Ectodermal cell (in vitro differentiated cells): ENCODE measurements around the gene FMO2.

Experiments used
- H3K27ac ChIP-seq: 2 replicates; pipeline ENCODE4 v1.7.0; 2013; ENCODE audit warnings: mild to moderate bottlenecking, low read depth, low read length; ENCODE audit not compliant: insufficient read depth, poor library complexity, severe bottlenecking
- H3K27me3 ChIP-seq: 2 replicates; pipeline ENCODE4 v1.7.0; 2013; ENCODE audit warnings: mild to moderate bottlenecking, low read length; ENCODE audit not compliant: insufficient read depth, control insufficient read depth, poor library complexity, severe bottlenecking
- H3K36me3 ChIP-seq: one replicate; pipeline ENCODE4 v1.7.0; 2013; ENCODE audit warnings: low read length; ENCODE audit not compliant: control insufficient read depth, insufficient read depth
- H3K4me1 ChIP-seq: one replicate; pipeline ENCODE4 v1.7.0; 2013; ENCODE audit warnings: low read length; ENCODE audit not compliant: control insufficient read depth, insufficient read depth
- H3K4me3 ChIP-seq: 2 replicates; pipeline ENCODE4 v1.7.0; 2013; ENCODE audit warnings: low read depth, low read length, control low read depth; ENCODE audit not compliant: insufficient read depth
- H3K9me3 ChIP-seq: 2 replicates; pipeline ENCODE4 v1.7.0; 2013; ENCODE audit warnings: mild to moderate bottlenecking, low read length, moderate library complexity; ENCODE audit not compliant: control insufficient read depth
- WGBS, 2 experiments: methylation state at CpG; one replicate each; pipeline ENCODE4 v1.1.7; 2013; ENCODE audit warnings: missing lambda C conversion rate in 2 of 2; 5-methylcytosine and 5-hydroxymethylcytosine counted together

Gene FMO2

DNA sequence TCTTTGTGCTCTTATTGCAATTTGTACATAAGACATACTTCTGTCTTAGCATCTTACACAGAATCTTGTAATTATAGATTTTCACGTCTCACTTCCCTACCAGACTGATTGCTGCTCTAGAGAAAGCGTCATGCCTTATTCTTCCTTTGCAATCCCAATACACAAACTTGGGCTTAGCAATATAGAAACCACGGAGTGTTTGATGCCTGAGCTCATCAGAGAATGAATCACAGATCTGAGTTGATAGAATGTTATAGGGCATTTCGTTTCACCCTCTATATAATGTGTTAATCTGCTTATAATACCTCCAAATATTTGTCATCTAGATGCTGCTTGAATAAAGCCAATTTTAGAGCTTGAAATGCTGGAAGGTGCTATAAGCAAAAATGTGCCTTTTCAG is 69.8 kb downstream of the FMO2 start:
- no peak overlapping the region for H3K4me3 ChIP-seq
- H3K27me3 ChIP-seq: peaks cover 7% of the 10 kb centered on the region
- H3K4me1 ChIP-seq: peaks cover 24% of the 10 kb centered on the region
- no peak overlapping the region for H3K27ac ChIP-seq
- WGBS, 2 experiments: 95 to 97% methylated on average over 2 to 4 of the region's 4 CpGs
- H3K36me3 ChIP-seq: no peaks in the 10 kb centered on the region
- no peaks in the 10 kb centered on the region for H3K9me3 ChIP-seq

DNA sequence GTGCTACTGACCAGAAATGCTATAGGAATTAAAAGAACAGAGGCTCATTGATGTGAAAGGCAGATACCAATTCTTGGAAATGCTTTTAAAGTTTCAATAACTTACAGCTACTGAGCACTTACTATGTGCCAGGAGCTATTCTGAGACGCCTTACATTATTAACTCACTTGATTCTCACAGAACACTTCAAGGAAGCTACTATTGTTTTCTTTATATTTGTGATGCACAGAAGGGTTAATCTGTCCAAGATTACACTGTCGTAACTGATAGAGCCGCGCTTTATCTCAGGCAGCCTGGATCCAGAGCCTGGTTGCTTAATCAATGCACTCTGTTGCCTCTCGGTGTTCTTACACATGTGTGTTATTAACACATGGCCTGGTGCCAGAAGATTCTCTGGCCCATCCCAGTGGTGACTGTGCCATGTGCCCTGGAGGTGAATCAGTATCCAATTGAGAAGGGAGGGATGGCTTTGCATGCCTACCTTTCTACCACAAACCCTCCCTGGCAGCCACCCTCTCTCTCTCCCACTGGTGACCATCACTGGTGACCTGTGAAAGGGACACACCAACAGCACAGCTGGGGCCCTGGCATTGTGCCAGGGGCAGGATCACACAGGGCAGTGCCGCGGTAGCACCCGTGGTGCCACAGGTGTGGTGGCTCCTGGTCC is 72.0 kb downstream of the FMO2 start:
- Histone ChIP-seq H3K4me3 (no peak overlapping the region), H3K27me3 (no peaks in the 10 kb centered on the region), H3K27ac (no peak overlapping the region), H3K9me3 (no peaks in the 10 kb centered on the region), H3K36me3 (no peaks in the 10 kb centered on the region), H3K4me1 (peaks cover 26% of the 10 kb centered on the region)
- 93 to 94% methylated on average over 8 of the region's 8 CpGs for WGBS, 2 experiments

DNA sequence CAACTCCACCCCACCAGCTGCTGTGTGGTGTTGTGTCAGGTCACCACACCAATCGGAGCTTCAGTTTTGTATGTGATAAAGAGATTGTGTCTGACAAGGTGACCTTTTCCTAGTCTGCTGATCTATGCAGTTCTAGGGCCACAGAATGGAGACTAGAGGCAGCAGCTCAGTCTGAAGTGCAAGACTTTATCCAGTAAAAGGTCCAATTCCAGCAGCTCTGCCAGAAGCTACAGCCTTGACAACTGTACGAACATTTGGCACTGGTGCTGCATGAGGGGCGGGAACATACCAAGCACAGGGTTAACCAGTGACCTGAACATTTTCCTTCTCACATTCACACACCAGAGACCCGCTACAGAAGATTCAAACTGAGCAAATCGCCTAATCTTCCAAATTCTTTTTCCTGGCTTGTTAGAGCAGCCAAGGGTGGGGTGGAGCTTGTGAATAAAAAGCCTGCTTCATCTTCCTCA is 72.5 kb downstream of the FMO2 start:
- Histone ChIP-seq H3K9me3 (no peaks in the 10 kb centered on the region), H3K4me3 (no peak overlapping the region), H3K4me1 (peaks cover 26% of the 10 kb centered on the region), H3K36me3 (no peaks in the 10 kb centered on the region), H3K27me3 (no peaks in the 10 kb centered on the region), H3K27ac (no peak overlapping the region)
- 87 to 96% methylated on average over 5 of the region's 5 CpGs for WGBS, 2 experiments

DNA sequence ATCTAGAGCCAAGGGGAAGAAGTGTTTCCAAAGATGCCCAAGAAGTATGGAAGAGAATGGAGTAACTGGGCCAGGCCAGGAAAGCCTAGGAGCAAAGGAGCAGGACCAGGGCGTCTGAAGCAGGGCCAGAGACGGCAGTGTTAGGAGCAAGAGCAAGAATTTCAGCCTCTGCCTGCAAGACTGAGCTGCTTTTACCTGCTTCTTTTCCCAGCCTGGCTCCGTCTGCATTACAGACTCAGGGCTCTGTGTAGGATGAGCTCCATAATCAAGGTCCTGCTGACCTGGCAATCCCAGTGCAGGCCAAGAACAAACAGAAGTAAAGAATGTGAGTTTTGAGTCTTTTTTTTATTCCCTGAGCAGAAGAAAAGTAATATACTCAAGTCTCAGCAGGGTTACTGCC is 73.3 kb downstream of the FMO2 start:
- Histone ChIP-seq H3K9me3 (no peaks in the 10 kb centered on the region), H3K27ac (peak overlapping the region; percentile 40), H3K36me3 (no peaks in the 10 kb centered on the region), H3K4me1 (peaks cover 26% of the 10 kb centered on the region), H3K4me3 (no peak overlapping the region), H3K27me3 (no peaks in the 10 kb centered on the region)
- 48 to 59% methylated on average over 3 of the region's 3 CpGs for WGBS, 2 experiments

DNA sequence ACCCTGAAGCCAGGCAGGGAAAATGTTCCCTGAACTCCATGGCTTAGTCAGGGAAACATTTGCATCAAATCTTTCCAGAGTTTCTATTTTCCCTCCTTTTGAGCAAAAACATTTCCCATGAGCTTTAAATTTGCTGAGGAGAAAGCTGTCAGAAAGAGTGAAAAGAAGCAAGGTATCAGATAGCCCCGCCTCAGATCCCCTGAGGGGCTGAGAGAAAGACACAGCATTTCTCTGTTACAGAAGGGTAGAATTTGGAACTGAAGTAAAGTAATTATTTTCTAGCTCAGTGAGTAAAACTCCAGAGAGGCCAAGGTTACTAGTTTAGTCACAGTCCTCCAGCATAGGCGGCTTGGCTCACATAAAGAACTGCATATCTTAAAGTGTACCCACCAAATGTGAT is 73.8 kb downstream of the FMO2 start:
- peaks cover 26% of the 10 kb centered on the region for H3K4me1 ChIP-seq
- 66 to 69% methylated on average over 2 of the region's 2 CpGs for WGBS, 2 experiments
- no peak overlapping the region for H3K4me3 ChIP-seq
- no peaks in the 10 kb centered on the region for H3K27me3 ChIP-seq
- H3K27ac ChIP-seq: peak overlapping the region; percentile 40
- no peaks in the 10 kb centered on the region for H3K9me3 ChIP-seq
- no peaks in the 10 kb centered on the region for H3K36me3 ChIP-seq
